ENCODE measurements around the gene ALMS1.

The ALMS1 gene

GRCh38 chr2:73640511-73640911 lies 254.9 kb downstream of the ALMS1 start:
- no peak overlapping the region for H2AFZ ChIP-seq (ENCODE audit: low read depth, low read length)
- no peak overlapping the region for H3K14ac ChIP-seq (ENCODE audit: low read length in 2 of 2)
- H2BK120ac ChIP-seq (ENCODE audit: low read depth, low read length): no peak overlapping the region
- H3K4me1 ChIP-seq (ENCODE audit: control insufficient read depth, insufficient read depth, low read depth, low read length): peaks cover 13% of the 10 kb centered on the region
- no peaks in the 10 kb centered on the region for H3K36me3 ChIP-seq (ENCODE audit: control insufficient read depth in 1 of 2, insufficient read depth in 2 of 2, low read depth in 1 of 2, low read length in 2 of 2)
- 63% methylated on average over 1 of the region's 1 CpG for WGBS
- H3K9me3 ChIP-seq (ENCODE audit: control insufficient read depth, low read length): peaks cover 5% of the 10 kb centered on the region
- H3K4me3 ChIP-seq (ENCODE audit: insufficient read depth in 1 of 2, low read depth in 1 of 2, low read length in 2 of 2): no peak overlapping the region
- H3K18ac ChIP-seq (ENCODE audit: low read depth in 1 of 2, low read length in 2 of 2): no peak overlapping the region
- H2BK5ac ChIP-seq (ENCODE audit: low read depth, low read length, poor library complexity, severe bottlenecking): no peak overlapping the region
- no peak overlapping the region for H2BK12ac ChIP-seq (ENCODE audit: low read length in 2 of 2)
- H3K23ac ChIP-seq (ENCODE audit: low read length in 2 of 2): no peak overlapping the region
- no peaks in the 10 kb centered on the region for H3K79me1 ChIP-seq (replicated peaks; ENCODE audit: low read length, poor library complexity, severe bottlenecking)
- H3K4ac ChIP-seq (ENCODE audit: low read depth in 1 of 2, low read length in 2 of 2): no peak overlapping the region
- H2AK5ac ChIP-seq (ENCODE audit: low read length, severe bottlenecking): no peak overlapping the region
- no peak overlapping the region for H3K4me2 ChIP-seq (ENCODE audit: low read length, poor library complexity, severe bottlenecking)
- peaks cover 23 to 58% of the 10 kb centered on the region in 2 experiments for H3K27me3 ChIP-seq (ENCODE audit: control insufficient read depth in 1 of 2, insufficient read depth in 1 of 2, low read length in 2 of 2)
- peak; percentile 22 for DNase-seq
- no peak overlapping the region for H4K91ac ChIP-seq (ENCODE audit: low read length)
- no peak overlapping the region for H2BK15ac ChIP-seq (ENCODE audit: low read depth, poor library complexity, severe bottlenecking)
- no peak overlapping the region for H3K9ac ChIP-seq (ENCODE audit: low read length)
- H4K8ac ChIP-seq (ENCODE audit: low read length): no peak overlapping the region
- no peak overlapping the region for H3K27ac ChIP-seq (ENCODE audit: low read length, poor library complexity, severe bottlenecking)

GRCh38 chr2:73640946-73641766 lies 255.5 kb downstream of the ALMS1 start:
- Histone ChIP-seq H3K9ac (ENCODE audit: low read length) (no peak overlapping the region), H3K23ac (ENCODE audit: low read length in 2 of 2) (no peak overlapping the region), H3K14ac (ENCODE audit: low read length in 2 of 2) (no peak overlapping the region), H3K4me3 (ENCODE audit: insufficient read depth in 1 of 2, low read depth in 1 of 2, low read length in 2 of 2) (no peak overlapping the region), H3K18ac (ENCODE audit: low read depth in 1 of 2, low read length in 2 of 2) (no peak overlapping the region), H3K4ac (ENCODE audit: low read depth in 1 of 2, low read length in 2 of 2) (no peak overlapping the region), H2BK15ac (ENCODE audit: low read depth, poor library complexity, severe bottlenecking) (no peak overlapping the region), H2AFZ (ENCODE audit: low read depth, low read length) (no peak overlapping the region), H3K4me1 (ENCODE audit: control insufficient read depth, insufficient read depth, low read depth, low read length) (peaks cover 13% of the 10 kb centered on the region), H4K8ac (ENCODE audit: low read length) (no peak overlapping the region), H2BK12ac (ENCODE audit: low read length in 2 of 2) (no peak overlapping the region), H2BK5ac (ENCODE audit: low read depth, low read length, poor library complexity, severe bottlenecking) (no peak overlapping the region), H3K27me3 (ENCODE audit: control insufficient read depth in 1 of 2, insufficient read depth in 1 of 2, low read length in 2 of 2) (peaks cover 23 to 53% of the 10 kb centered on the region in 2 experiments), H2BK120ac (ENCODE audit: low read depth, low read length) (no peak overlapping the region), H3K79me1 (replicated peaks; ENCODE audit: low read length, poor library complexity, severe bottlenecking) (no peaks in the 10 kb centered on the region), H3K9me3 (ENCODE audit: control insufficient read depth, low read length) (peaks cover 5% of the 10 kb centered on the region), H3K27ac (ENCODE audit: low read length, poor library complexity, severe bottlenecking) (no peak overlapping the region), H3K36me3 (ENCODE audit: control insufficient read depth in 1 of 2, insufficient read depth in 2 of 2, low read depth in 1 of 2, low read length in 2 of 2) (no peaks in the 10 kb centered on the region), H3K4me2 (ENCODE audit: low read length, poor library complexity, severe bottlenecking) (no peak overlapping the region), H4K91ac (ENCODE audit: low read length) (no peak overlapping the region), H2AK5ac (ENCODE audit: low read length, severe bottlenecking) (no peak overlapping the region)
- DNase-seq: no peak
- 86% methylated on average over 19 of the region's 19 CpGs for WGBS

DNA sequence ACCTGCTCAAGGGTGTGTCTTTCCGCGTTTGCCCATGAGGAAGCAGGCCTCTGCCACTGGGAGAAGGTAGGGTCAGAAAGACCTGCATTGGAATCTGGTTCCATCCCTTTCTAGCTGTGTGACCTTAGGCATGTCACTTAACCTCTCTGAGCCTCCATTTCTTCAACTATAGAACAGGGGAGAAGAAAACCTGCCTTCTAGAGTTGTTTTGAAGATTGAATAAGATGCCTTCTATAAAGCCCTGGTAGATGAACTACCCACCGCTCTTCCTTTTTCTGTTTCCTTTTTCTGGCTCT lies 256.1 kb downstream of the ALMS1 start:
- Histone ChIP-seq H2BK15ac (ENCODE audit: low read depth, poor library complexity, severe bottlenecking) (no peak overlapping the region), H2AK5ac (ENCODE audit: low read length, severe bottlenecking) (no peak overlapping the region), H3K14ac (ENCODE audit: low read length in 2 of 2) (no peak overlapping the region), H3K18ac (ENCODE audit: low read depth in 1 of 2, low read length in 2 of 2) (no peak overlapping the region), H3K9me3 (ENCODE audit: control insufficient read depth, low read length) (peaks cover 5% of the 10 kb centered on the region), H3K4me1 (ENCODE audit: control insufficient read depth, insufficient read depth, low read depth, low read length) (peaks cover 13% of the 10 kb centered on the region), H3K36me3 (ENCODE audit: control insufficient read depth in 1 of 2, insufficient read depth in 2 of 2, low read depth in 1 of 2, low read length in 2 of 2) (no peaks in the 10 kb centered on the region), H3K79me1 (replicated peaks; ENCODE audit: low read length, poor library complexity, severe bottlenecking) (no peaks in the 10 kb centered on the region), H2BK120ac (ENCODE audit: low read depth, low read length) (no peak overlapping the region), H3K4me3 (ENCODE audit: insufficient read depth in 1 of 2, low read depth in 1 of 2, low read length in 2 of 2) (no peak overlapping the region), H3K23ac (ENCODE audit: low read length in 2 of 2) (no peak overlapping the region), H2AFZ (ENCODE audit: low read depth, low read length) (no peak overlapping the region), H3K9ac (ENCODE audit: low read length) (no peak overlapping the region), H3K4ac (ENCODE audit: low read depth in 1 of 2, low read length in 2 of 2) (no peak overlapping the region), H4K8ac (ENCODE audit: low read length) (no peak overlapping the region), H2BK12ac (ENCODE audit: low read length in 2 of 2) (no peak overlapping the region), H4K91ac (ENCODE audit: low read length) (no peak overlapping the region), H3K27me3 (ENCODE audit: control insufficient read depth in 1 of 2, insufficient read depth in 1 of 2, low read length in 2 of 2) (peaks cover 23 to 52% of the 10 kb centered on the region in 2 experiments), H3K4me2 (ENCODE audit: low read length, poor library complexity, severe bottlenecking) (no peak overlapping the region), H2BK5ac (ENCODE audit: low read depth, low read length, poor library complexity, severe bottlenecking) (no peak overlapping the region), H3K27ac (ENCODE audit: low read length, poor library complexity, severe bottlenecking) (no peak overlapping the region)
- no peak for DNase-seq
- WGBS: 99% methylated on average over 3 of the region's 3 CpGs

- H2BK5ac ChIP-seq (ENCODE audit: low read depth, low read length, poor library complexity, severe bottlenecking): no peak within 1 kb of the TSS
- no peak within 1 kb of the TSS for H4K8ac ChIP-seq (ENCODE audit: low read length)
- no peak within 1 kb of the TSS for H2BK15ac ChIP-seq (ENCODE audit: low read depth, poor library complexity, severe bottlenecking)
- no peak within 1 kb of the TSS for H3K23ac ChIP-seq (ENCODE audit: low read length in 2 of 2)
- no peak within 1 kb of the TSS for H3K9ac ChIP-seq (ENCODE audit: low read length)
- H3K4me2 ChIP-seq (ENCODE audit: low read length, poor library complexity, severe bottlenecking): no peak within 1 kb of the TSS
- peaks cover 5% of the 10 kb centered on the region for H3K9me3 ChIP-seq (ENCODE audit: control insufficient read depth, low read length)
- H4K91ac ChIP-seq (ENCODE audit: low read length): no peak within 1 kb of the TSS
- H3K4me3 ChIP-seq (ENCODE audit: insufficient read depth in 1 of 2, low read depth in 1 of 2, low read length in 2 of 2): no peak within 1 kb of the TSS
- H3K4ac ChIP-seq (ENCODE audit: low read depth in 1 of 2, low read length in 2 of 2): no peak within 1 kb of the TSS
- no peaks in the 10 kb centered on the region for H3K36me3 ChIP-seq (ENCODE audit: control insufficient read depth in 1 of 2, insufficient read depth in 2 of 2, low read depth in 1 of 2, low read length in 2 of 2)
- no peak within 1 kb of the TSS for H2AK5ac ChIP-seq (ENCODE audit: low read length, severe bottlenecking)
- H3K79me1 ChIP-seq (replicated peaks; ENCODE audit: low read length, poor library complexity, severe bottlenecking): no peaks in the 10 kb centered on the region
- no peak within 1 kb of the TSS for H3K18ac ChIP-seq (ENCODE audit: low read depth in 1 of 2, low read length in 2 of 2)
- no peak within 1 kb of the TSS for H3K27ac ChIP-seq (ENCODE audit: low read length, poor library complexity, severe bottlenecking)
- no peak within 1 kb of the TSS for H2BK12ac ChIP-seq (ENCODE audit: low read length in 2 of 2)
- H2AFZ ChIP-seq (ENCODE audit: low read depth, low read length): no peak within 1 kb of the TSS
- peaks cover 23 to 52% of the 10 kb centered on the region in 2 experiments for H3K27me3 ChIP-seq (ENCODE audit: control insufficient read depth in 1 of 2, insufficient read depth in 1 of 2, low read length in 2 of 2)
- no peak for DNase-seq
- H2BK120ac ChIP-seq (ENCODE audit: low read depth, low read length): no peak within 1 kb of the TSS
- H3K14ac ChIP-seq (ENCODE audit: low read length in 2 of 2): no peak within 1 kb of the TSS
- WGBS: 80% methylated on average over 12 of the region's 13 CpGs
- H3K4me1 ChIP-seq (ENCODE audit: control insufficient read depth, insufficient read depth, low read depth, low read length): peaks cover 13% of the 10 kb centered on the region
These were observed 256.8 kb downstream of the ALMS1 start, which contains the start of gene NAT8 for GRCh38 chr2:73642338-73643018. Gene NAT8, minus strand, starts transcription at chr2:73642422. Its CDS starts 794 bp downstream, at chr2:73641628.
